ENCODE results near the gene KATNAL2.
"Not testable (repeated sequence)": the region's sequence is repeated elsewhere in the genome, so short reads cannot be mapped to it uniquely, and the experiment has no call there.

Gene KATNAL2

DNA sequence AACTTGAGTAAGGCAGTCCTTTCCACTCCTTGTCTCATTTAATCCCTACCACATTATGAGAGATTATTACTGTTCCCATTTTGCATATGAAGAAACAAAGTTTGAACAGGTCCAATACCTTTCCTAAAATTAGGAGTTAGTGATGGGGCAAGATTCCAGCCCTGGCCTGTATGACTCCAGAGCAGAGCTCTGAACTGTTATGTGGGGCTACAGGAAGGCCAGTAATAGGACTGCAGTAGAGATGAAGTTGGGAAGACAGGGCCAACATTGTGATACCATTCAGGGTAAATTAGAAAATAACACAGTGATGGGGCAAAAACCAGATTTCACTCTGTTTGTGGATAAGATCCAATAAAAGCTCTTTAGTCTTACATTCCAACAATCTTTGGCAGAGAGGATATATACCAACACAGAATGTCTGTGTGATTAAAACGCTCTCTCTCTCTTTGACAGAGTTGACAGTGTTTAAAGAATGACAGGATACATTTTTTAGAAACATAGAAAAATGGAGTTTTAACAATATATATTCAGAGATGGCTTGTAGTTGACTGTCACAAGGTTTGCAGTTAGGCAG is 22.7 kb downstream of the KATNAL2 start:
- DNase-seq = no peak

DNA sequence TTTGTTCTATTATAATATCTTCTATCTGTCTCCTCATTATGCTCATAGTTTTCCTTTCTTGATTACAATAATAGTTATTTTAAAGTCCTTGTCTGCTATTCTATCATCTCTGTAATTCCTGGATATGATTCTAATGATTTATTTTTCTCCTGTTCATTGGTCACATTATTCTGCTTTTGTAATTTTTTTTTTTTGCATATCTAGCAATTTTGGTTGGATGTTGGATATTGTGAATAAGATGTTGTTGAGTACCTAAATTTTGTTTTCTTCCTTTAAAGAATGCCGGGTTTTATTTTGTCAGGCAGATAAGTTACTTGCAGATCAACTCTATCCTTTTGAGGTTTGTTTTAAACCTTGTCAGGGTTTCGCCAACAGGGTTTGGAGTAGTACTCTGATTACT is 25.2 kb downstream of the KATNAL2 start:
- DNase-seq = no peak

DNA sequence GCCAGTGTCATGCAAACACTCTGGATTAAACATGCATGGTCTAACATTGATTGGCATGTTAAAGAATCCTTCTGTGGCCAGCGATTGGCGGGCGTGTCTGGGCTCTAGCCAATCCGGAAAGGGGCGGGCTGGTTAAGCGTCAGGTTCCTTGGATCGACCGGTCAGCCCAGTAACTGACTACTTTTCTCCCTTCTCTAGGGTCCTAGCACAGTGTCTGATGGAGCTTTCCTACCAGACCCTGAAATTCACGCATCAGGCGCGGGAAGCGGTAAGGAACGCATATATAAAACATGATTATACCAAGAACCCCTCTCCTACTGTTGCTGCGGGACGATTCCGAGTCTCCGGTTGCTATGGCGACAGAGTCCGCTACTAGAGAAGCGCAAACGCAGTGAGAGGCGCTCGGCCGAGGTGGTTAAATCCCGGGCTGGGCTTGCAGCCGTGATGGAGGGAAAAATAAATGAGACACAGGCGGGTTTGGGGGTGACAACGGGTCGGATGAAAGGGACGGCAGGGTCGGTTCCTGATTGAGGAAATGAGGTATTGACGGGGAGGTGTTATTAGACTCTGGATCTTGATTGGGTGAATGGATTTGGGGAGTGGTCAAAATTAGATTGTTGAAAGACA is 29.4 kb downstream of the KATNAL2 start:
- DNase-seq = no peak

DNA sequence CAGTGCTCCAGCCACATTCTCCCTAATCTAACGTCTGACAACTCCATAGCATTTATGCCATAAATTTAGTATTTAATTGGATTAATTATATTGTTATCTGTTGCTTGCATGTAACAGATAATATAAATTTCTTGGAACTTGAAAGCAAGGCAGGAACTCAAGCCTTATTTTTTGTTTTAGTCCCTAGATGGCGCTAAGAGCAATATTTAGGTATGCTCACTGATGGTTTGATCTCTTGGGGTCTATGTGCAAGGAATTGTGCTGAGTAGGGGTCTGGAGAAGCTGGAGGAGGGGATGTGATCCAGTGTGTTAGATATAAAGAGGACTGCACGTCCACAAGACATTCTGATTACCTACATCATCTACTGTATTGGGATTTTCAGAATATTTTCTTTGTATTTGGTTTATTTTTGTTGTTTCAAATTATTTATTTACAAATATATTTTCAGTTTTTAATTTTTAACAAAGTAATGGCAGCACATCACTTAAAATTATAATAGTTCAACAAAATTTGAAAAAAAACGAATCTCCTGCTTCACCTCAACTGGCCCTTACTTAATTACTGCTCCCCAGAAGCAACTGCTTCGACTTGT is 32.8 kb downstream of the KATNAL2 start:
- no peak for DNase-seq

DNA sequence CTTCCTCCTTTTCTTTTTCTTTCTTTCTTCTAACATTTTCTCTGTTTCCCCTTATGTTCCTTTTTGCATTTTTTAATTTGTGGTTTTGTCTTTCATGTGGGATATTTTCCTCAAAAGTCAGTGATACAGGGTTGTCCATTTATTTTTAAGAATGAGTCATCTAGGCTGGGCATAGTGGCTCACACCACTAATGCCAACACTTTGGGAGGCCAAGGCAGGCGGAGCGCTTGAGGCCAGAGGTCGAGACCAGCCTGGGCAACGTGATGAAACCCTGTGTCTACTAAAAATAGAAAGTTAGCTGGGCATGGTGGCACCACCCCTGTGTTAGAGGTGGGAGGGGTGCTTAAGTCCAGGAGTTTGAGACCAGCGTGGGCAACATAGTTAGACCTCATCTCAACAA is 35.8 kb downstream of the KATNAL2 start:
- no peak for DNase-seq

DNA sequence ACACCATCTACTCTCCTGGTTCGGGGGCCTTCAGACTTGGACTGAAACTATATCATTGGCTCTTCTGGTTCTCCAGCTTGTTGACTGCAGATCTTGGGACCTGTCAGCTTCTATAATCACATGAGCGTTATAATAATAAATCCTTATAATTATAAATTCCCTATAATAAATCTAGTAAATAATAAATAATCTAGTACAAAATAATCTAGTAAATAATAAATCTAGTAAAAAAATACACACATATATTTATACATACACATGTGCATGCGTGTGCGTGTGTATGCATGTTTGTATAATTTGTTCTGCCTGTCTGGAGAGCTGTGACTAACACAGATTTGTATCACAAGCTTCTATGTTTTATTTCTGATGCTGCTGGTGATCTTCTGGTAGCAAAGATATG is 40.8 kb downstream of the KATNAL2 start:
- DNase-seq = no peak

DNA sequence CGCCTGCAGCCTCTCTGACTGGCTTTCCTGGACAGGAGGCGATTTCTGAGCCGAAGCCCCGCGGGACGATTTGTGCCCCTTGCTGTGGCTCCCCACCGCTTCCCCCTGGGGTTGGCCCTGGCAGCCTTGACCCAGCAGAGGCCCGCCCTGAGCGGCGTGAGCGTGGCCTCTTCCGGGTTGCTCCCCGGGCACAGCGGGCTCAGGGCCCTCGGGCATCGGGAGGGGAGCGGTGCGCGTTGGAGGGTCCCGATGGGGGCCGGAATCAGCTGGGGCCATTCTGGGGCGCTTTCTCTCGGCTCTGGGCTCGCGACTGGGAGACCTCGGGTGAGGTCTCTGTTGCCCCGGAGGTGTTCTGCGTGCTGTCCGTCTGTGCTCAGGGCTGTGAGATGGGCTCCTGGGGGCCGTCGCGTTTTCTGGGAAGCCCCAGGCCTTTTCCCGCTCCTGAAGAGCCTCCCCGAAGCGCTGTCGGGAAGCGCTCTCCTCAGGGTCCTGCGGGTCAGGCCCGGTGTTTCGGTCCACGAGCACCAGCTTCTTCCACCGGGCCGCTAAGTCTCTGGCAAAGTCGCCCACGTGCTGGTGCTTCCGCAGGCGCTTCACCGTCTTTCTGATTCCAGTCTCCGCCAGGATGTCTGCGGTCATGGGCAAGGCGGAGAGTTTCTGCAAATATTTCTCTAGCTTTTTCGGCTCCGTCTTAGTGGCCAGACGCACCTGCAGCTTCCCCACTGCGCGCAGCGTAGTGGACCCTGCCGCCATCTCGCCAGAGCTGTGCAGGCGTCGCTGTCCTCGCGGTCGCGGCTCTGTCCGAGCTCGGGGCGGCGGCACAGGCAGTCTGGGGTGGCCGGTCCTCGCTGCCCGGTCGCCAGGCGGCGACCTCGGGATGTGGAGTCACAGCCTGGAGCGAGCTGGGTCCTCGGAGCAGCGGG is 46.5 kb downstream of the KATNAL2 start:
- not testable (repeated sequence) for DNase-seq

DNA sequence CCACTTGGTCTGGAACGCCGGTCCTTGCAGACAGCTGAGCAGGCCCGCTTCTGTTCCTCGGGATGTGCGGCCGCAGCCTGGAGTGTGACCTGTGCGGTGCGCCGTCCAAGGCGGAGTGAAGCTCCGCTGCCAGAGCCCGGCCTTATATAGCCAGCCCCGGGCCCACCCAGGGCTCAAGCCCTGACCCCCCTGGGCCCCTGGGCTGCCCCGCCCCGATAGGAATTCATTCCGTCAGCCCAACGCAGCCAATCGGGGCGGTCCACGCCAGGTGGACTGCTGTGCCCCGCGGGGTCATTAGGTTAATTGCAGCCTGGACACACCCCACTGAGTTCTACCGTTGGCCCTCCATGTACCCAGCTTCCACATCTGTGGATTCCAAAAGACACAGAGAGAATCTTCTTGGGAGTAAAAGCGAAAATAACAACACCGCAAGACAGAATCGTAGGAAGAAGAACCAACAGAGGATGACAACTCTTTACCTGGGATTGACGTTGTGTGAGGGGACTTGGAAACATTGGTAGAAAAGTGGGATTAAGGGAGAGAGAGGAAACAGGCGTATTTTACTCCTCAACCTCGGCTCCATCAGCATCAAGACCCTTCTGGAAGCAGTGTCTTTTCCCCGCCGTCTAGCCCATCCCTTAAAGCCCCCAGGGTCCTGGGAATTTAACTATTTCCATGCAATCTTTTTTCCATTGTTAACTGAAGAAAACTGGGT is 47.3 kb downstream of the KATNAL2 start:
- DNase-seq = not testable (repeated sequence)

DNA sequence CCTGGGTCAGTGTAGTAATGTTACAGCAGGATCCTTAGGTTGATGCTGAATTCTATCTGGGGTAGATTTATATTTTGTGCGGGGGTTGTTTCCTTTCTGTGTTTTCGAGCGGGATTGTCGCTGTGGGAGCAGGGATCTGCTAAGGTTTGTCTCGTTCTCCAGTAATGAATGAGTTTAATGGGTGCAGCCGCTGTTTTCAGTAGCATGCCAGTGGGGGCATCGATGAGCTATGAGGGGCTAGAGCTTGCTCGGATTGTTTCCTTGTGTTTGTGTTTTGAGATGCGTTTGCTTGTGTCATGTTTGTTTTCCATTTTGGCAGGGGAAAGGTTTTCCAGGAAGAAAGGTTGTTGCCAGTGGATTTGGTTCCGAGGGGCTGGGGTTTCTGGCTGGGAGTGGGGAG is 48.9 kb downstream of the KATNAL2 start:
- not testable (repeated sequence) for DNase-seq

DNA sequence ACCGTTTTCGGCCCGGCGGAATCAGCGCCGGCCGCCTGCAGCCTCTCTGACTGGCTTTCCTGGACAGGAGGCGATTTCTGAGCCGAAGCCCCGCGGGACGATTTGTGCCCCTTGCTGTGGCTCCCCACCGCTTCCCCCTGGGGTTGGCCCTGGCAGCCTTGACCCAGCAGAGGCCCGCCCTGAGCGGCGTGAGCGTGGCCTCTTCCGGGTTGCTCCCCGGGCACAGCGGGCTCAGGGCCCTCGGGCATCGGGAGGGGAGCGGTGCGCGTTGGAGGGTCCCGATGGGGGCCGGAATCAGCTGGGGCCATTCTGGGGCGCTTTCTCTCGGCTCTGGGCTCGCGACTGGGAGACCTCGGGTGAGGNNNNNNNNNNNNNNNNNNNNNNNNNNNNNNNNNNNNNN is 52.1 kb downstream of the KATNAL2 start:
- DNase-seq = not testable (repeated sequence)

DNA sequence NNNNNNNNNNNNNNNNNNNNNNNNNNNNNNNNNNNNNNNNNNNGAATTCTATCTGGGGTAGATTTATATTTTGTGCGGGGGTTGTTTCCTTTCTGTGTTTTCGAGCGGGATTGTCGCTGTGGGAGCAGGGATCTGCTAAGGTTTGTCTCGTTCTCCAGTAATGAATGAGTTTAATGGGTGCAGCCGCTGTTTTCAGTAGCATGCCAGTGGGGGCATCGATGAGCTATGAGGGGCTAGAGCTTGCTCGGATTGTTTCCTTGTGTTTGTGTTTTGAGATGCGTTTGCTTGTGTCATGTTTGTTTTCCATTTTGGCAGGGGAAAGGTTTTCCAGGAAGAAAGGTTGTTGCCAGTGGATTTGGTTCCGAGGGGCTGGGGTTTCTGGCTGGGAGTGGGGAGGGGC is 102.5 kb downstream of the KATNAL2 start:
- not testable (repeated sequence) for DNase-seq

DNA sequence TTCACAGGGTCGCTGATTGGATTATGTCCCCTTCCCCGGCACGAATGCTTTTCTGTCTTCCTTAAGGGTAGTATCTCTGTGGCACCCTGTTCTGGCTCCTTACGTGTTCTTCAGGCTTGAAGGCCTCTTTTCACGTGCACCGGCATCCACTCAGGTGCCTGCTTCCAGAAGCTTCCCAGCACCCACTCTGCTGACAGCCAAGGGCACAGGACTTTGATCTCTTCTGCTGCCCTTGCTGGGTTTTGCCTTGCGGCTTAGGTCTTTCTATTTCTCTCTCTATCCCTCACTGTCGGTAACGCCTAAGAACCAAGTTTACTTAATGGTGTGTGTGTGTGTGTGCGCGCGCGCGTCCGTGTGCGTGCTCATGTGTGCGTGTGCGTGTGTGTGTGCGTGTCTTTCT is 103.4 kb downstream of the KATNAL2 start:
- DNase-seq = not testable (repeated sequence)

DNA sequence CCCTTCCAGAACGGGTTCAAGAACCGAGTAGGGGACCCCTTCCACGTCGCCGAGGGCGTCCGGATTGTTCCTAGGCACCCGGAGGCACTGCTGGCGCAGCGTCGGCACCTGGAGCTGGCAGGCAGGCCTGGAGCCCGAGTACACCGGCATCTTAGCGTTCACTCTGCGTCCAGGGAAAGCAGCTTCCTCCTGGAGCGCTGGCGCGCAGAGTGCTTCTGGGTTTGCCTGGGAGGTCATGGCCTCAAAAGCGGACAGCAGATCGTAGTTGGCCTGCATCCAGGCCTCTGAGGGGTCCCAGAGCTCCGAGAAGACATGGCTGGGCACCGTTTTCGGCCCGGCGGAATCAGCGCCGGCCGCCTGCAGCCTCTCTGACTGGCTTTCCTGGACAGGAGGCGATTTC is 105.4 kb downstream of the KATNAL2 start:
- not testable (repeated sequence) for DNase-seq

DNA sequence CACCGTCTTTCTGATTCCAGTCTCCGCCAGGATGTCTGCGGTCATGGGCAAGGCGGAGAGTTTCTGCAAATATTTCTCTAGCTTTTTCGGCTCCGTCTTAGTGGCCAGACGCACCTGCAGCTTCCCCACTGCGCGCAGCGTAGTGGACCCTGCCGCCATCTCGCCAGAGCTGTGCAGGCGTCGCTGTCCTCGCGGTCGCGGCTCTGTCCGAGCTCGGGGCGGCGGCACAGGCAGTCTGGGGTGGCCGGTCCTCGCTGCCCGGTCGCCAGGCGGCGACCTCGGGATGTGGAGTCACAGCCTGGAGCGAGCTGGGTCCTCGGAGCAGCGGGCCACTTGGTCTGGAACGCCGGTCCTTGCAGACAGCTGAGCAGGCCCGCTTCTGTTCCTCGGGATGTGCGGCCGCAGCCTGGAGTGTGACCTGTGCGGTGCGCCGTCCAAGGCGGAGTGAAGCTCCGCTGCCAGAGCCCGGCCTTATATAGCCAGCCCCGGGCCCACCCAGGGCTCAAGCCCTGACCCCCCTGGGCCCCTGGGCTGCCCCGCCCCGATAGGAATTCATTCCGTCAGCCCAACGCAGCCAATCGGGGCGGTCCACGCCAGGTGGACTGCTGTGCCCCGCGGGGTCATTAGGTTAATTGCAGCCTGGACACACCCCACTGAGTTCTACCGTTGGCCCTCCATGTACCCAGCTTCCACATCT is 106.5 kb downstream of the KATNAL2 start:
- DNase-seq = not testable (repeated sequence)

DNA sequence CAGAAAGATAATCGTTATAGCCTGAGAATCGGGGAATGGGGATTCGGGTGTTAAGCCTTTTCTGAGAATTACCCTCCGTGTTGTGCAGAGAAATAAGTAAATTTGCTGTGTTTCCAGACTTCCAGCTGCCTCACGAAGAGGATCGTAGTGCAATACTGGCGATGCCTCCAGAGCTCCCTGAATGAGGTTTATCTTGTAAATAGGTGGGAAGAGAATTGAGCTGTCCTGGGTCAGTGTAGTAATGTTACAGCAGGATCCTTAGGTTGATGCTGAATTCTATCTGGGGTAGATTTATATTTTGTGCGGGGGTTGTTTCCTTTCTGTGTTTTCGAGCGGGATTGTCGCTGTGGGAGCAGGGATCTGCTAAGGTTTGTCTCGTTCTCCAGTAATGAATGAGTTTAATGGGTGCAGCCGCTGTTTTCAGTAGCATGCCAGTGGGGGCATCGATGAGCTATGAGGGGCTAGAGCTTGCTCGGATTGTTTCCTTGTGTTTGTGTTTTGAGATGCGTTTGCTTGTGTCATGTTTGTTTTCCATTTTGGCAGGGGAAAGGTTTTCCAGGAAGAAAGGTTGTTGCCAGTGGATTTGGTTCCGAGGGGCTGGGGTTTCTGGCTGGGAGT is 108.3 kb downstream of the KATNAL2 start:
- DNase-seq = not testable (repeated sequence)

DNA sequence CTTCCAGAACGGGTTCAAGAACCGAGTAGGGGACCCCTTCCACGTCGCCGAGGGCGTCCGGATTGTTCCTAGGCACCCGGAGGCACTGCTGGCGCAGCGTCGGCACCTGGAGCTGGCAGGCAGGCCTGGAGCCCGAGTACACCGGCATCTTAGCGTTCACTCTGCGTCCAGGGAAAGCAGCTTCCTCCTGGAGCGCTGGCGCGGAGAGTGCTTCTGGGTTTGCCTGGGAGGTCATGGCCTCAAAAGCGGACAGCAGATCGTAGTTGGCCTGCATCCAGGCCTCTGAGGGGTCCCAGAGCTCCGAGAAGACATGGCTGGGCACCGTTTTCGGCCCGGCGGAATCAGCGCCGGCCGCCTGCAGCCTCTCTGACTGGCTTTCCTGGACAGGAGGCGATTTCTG is 111.3 kb downstream of the KATNAL2 start:
- not testable (repeated sequence) for DNase-seq

DNA sequence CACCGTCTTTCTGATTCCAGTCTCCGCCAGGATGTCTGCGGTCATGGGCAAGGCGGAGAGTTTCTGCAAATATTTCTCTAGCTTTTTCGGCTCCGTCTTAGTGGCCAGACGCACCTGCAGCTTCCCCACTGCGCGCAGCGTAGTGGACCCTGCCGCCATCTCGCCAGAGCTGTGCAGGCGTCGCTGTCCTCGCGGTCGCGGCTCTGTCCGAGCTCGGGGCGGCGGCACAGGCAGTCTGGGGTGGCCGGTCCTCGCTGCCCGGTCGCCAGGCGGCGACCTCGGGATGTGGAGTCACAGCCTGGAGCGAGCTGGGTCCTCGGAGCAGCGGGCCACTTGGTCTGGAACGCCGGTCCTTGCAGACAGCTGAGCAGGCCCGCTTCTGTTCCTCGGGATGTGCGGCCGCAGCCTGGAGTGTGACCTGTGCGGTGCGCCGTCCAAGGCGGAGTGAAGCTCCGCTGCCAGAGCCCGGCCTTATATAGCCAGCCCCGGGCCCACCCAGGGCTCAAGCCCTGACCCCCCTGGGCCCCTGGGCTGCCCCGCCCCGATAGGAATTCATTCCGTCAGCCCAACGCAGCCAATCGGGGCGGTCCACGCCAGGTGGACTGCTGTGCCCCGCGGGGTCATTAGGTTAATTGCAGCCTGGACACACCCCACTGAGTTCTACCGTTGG is 112.4 kb downstream of the KATNAL2 start:
- DNase-seq = not testable (repeated sequence)

DNA sequence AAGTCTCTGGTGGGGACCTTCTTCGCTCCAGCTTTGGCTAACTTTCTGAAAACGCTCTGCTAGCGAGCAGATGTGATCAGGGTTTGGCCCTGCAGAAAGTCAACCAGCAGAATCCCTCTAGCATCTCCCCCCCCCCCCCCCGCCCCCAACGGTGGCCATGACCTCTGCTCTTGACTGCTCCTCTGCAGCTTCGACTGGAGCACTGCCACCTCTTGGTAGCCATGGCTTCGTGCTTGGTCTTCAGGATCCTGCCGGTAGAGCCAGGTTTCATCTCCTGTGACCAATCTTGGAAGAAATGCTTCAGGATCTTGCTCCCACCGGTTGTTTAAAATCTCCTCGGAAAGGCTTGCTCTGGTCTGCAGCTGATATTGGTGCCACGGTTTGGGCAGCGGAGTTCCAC is 113.5 kb downstream of the KATNAL2 start:
- not testable (repeated sequence) for DNase-seq

DNA sequence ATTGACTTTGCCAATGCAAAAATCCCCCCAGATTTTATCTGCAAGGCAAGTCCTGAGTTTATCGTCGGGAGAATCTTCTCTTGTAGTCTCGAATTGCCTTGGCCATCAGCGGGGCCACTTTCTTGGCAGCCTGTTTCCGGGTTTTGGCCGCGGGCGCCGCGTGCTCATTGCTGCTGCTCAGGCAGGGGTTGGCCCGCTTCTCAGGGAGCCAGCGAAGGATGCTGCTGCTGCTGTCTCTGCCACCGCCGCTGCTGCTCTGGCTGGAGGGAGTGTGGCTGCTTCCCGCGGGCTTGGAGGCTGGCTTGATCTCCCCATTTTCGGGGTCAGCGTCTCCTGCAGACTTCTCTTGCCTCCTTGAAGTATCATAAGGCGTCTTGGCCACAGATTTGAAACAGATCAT is 115.5 kb downstream of the KATNAL2 start:
- DNase-seq = no peak

DNA sequence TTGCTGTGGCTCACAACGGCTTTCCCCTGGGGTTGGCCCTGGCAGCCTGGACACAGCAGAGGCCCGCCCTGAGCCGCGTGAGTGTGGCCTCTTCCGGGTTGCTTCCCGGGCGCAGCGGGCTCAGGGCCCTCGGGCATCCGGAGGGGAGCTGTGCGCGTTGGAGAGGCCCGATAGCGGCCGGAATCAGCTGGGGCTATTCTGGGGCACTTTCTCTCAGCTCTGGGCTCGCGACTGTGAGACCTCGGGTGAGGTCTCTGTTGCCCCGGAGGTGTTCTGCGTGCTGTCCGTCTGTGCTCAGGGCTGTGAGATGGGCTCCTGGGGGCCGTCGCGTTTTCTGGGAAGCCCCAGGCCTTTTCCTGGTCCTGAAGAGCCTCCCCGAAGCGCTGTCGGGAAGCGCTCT is 117.2 kb downstream of the KATNAL2 start:
- DNase-seq = not testable (repeated sequence)

DNA sequence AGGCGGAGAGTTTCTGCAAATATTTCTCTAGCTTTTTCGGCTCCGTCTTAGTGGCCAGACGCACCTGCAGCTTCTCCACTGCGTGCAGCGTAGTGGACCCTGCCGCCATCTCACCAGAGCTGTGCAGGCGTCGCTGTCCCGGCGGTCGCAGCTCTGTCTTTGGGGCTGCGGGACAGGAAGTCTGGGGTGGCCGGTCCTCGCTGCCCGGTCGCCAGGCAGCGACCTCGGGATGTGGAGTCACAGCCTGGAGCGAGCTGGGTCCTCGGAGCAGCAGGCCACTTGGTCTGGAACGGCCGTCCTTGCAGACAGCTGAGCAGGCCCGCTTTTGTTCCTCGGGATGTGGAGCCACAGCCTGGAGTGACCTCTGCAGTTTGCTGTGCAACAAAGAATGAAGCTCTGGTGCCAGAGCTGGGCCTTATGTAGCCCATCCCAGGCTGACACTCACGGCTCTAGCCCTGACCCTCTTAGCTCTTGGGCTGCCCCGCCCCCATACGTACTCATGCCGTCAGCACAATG is 117.8 kb downstream of the KATNAL2 start, which contains the start of gene ELOA2:
Gene ELOA2 (minus strand): TSS at position 466 of the 516 bp plus-strand sequence. CDS start 357 bp downstream, at position 109.
- DNase-seq = no peak
